Activated naive CD4-positive, alpha-beta T cell treated with anti-CD3 and anti-CD28 coated beads, Interleukin-2, amount 50 U/mL, for 72 hours (primary cell): ENCODE measurements around the gene ZNF37A. TPM values are rescaled to one million over a fixed set of nuclear protein-coding genes. Genes with fewer than 3 reads are reported as not detected.

Source experiments
- total RNA-seq, 2 donors: library from RNA; stranded (reverse); gene quantifications; one replicate each; pipeline ENCODE4 v1.2.3, GENCODE V29; 2022

The ZNF37A gene
- total RNA-seq, 2 donors from 2014 or later = 23.5 to 27.2 TPM

Other genes starting within 250 kb of the ZNF37A start
- gene ZNF248, start 236.7 kb upstream of the ZNF37A start, total RNA-seq = 10 to 100 TPM in 1 of 2 donors, 1 to 10 TPM in 1; 7.6 to 11.3 TPM
- 10 to 100 TPM in 1 of 2 donors, 1 to 10 TPM in 1; 5.1 to 14.6 TPM for gene ZNF25, start 117.7 kb upstream of the ZNF37A start, total RNA-seq
- gene ZNF33A, start 83.7 kb upstream of the ZNF37A start, total RNA-seq = 10 to 100 TPM; 26.2 to 26.8 TPM